PFSK-1 (cell line): Measurements from ENCODE around the gene KLRC2.
"Not testable (repeated sequence)": the region's sequence is repeated elsewhere in the genome, so short reads cannot be mapped to it uniquely, and the experiment has no call there.

Source experiments
- FOXP2 ChIP-seq: optimal IDR thresholded peaks from 2 replicates; pipeline ENCODE3; 2011; ENCODE audit warnings: borderline replicate concordance, control low read depth, inconsistent platforms; ENCODE audit not compliant: insufficient read depth; ENCODE audit errors: extremely low read length, extremely low read depth
- POLR2AphosphoS5 ChIP-seq: IDR thresholded peaks from 2 replicates; pipeline ENCODE4 v1.6.1; 2012; ENCODE audit warnings: low read depth, mild to moderate bottlenecking, control low read depth, low read length, moderate library complexity
- REST ChIP-seq, 2 experiments: IDR thresholded peaks; 2 replicates each; pipeline versions ENCODE4 v1.6.1 to v1.8.0; 2011 to 2012; ENCODE audit warnings: low read depth in 2 of 2, low read length in 2 of 2, control low read depth in 1 of 2, inconsistent platforms in 1 of 2, mild to moderate bottlenecking in 1 of 2, moderate library complexity in 1 of 2; ENCODE audit not compliant: insufficient read depth in 1 of 2
- SIN3A ChIP-seq: IDR thresholded peaks from 2 replicates; pipeline ENCODE4 v1.6.1; 2012; ENCODE audit warnings: mild to moderate bottlenecking, low read length, moderate library complexity, borderline replicate concordance; ENCODE audit not compliant: insufficient read depth
- TAF1 ChIP-seq: IDR thresholded peaks from 2 replicates; pipeline ENCODE4 v1.6.1; 2012; ENCODE audit warnings: low read length, control low read depth, borderline replicate concordance; ENCODE audit not compliant: insufficient read depth

Gene KLRC2

GRCh38 chr12:10455766-10456165 is 20.0 kb upstream of the KLRC2 start:
- TF ChIP-seq SIN3A (no peak), REST (IDR thresholded peaks at IDR 0.05; ENCODE audit: insufficient read depth in 1 of 2, low read depth in 2 of 2, low read length in 2 of 2) (no peak), POLR2AphosphoS5 (no peak), TAF1 (no peak), FOXP2 (no peak)

- TF ChIP-seq FOXP2 (no peak), TAF1 (no peak), SIN3A (no peak), REST (IDR thresholded peaks at IDR 0.05; ENCODE audit: insufficient read depth in 1 of 2, low read depth in 2 of 2, low read length in 2 of 2) (no peak), POLR2AphosphoS5 (no peak)
Measured at GRCh38 chr12:10454531-10454930, 18.7 kb upstream of the KLRC2 start.

GRCh38 chr12:10453156-10453555 is 17.3 kb upstream of the KLRC2 start, which contains the start of gene KLRC1:
KLRC1 (minus strand) TSS chr12:10453377; CDS start chr12:10451156, 2,221 bp downstream.
- TF ChIP-seq SIN3A (no peak), REST (IDR thresholded peaks at IDR 0.05; ENCODE audit: insufficient read depth in 1 of 2, low read depth in 2 of 2, low read length in 2 of 2) (no peak), FOXP2 (no peak), POLR2AphosphoS5 (no peak), TAF1 (no peak)

- no peak for TF ChIP-seq POLR2AphosphoS5
- TF ChIP-seq FOXP2: no peak
- no peak for TF ChIP-seq TAF1
- TF ChIP-seq SIN3A: no peak
- TF ChIP-seq REST (IDR thresholded peaks at IDR 0.05; ENCODE audit: insufficient read depth in 1 of 2, low read depth in 2 of 2, low read length in 2 of 2): no peak
Measured at GRCh38 chr12:10448236-10448635, 12.4 kb upstream of the KLRC2 start.

GRCh38 chr12:10420334-10420733 is 15.5 kb downstream of the KLRC2 start, which contains the start of gene KLRC3:
KLRC3 (minus strand) TSS chr12:10420595; CDS start chr12:10420550, 45 bp downstream.
- not testable (repeated sequence) for TF ChIP-seq POLR2AphosphoS5, SIN3A, TAF1
